Upper lobe of left lung (tissue), 4 donors: ENCODE data around the gene MPC1.

ENCODE experiments used
- EP300 ChIP-seq, 4 donors: sonication (generic); formaldehyde crosslinking; IDR thresholded peaks; one replicate each; pipeline ENCODE4 v1.5.1; 2017; ENCODE audit warnings: antibody characterized with exemption in 4 of 4, control low read depth in 2 of 4
- POLR2A ChIP-seq, 4 donors: fragments of 450-650 bp; IDR thresholded peaks; one replicate each; pipeline ENCODE4 v1.5.1; 2016 to 2017; ENCODE audit warnings: antibody characterized with exemption in 4 of 4, mild to moderate bottlenecking in 2 of 4
- POLR2AphosphoS5 ChIP-seq, 2 donors: sonication (generic); formaldehyde crosslinking; IDR thresholded peaks; one replicate each; pipeline ENCODE4 v1.5.1; 2017; ENCODE audit warnings: antibody characterized with exemption in 2 of 2
- TF ChIP-seq, protein P1 (sequence below), 6 experiments: fragments of 450-650 bp in 4 of 6; fragments of 200-600 bp in 2 of 6; sonication (generic) in 2 of 6; IDR thresholded peaks; one replicate each; pipeline ENCODE4 v1.5.1; 2016 to 2019; ENCODE audit warnings: antibody characterized with exemption in 6 of 6

DNA sequence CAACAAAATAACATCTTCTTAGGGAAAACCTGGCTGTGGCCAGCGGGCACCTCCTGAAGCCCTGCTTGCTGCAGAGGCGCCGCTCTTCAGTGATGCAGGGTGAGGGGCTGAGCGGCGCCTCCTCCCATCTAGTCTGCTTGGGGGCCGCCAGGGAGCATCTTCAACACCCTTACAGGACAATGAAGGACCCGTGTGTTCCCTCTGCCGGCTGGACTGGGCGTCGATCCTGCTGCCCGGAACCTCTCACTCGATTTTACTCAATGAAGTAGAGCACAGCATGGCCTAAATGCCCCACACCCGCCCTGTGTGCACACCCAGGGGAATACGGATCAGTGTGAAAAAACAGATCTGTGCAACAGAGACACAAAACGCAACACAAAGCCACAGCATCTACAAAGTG, 28.5 kb upstream of the MPC1 start:
- TF ChIP-seq POLR2AphosphoS5 (IDR thresholded peaks at IDR 0.05) (no peak), POLR2A (IDR thresholded peaks at IDR 0.05) (no peak), EP300 (IDR thresholded peaks at IDR 0.05) (no peak)
- TF ChIP-seq, protein P1, sequence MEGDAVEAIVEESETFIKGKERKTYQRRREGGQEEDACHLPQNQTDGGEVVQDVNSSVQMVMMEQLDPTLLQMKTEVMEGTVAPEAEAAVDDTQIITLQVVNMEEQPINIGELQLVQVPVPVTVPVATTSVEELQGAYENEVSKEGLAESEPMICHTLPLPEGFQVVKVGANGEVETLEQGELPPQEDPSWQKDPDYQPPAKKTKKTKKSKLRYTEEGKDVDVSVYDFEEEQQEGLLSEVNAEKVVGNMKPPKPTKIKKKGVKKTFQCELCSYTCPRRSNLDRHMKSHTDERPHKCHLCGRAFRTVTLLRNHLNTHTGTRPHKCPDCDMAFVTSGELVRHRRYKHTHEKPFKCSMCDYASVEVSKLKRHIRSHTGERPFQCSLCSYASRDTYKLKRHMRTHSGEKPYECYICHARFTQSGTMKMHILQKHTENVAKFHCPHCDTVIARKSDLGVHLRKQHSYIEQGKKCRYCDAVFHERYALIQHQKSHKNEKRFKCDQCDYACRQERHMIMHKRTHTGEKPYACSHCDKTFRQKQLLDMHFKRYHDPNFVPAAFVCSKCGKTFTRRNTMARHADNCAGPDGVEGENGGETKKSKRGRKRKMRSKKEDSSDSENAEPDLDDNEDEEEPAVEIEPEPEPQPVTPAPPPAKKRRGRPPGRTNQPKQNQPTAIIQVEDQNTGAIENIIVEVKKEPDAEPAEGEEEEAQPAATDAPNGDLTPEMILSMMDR (IDR thresholded peaks at IDR 0.05) = no peak
